ENCODE data around the gene BTBD7.

BTBD7 gene

GRCh38 chr14:93302688-93303581 is 29.9 kb downstream of the BTBD7 start:
- no peak for DNase-seq (ENCODE audit: low read depth)

- DNase-seq (ENCODE audit: low read depth) = no peak
Measured at GRCh38 chr14:93301821-93302447, 30.9 kb downstream of the BTBD7 start.

GRCh38 chr14:93299866-93300265 is 33.0 kb downstream of the BTBD7 start:
- DNase-seq (ENCODE audit: low read depth) = no peak

GRCh38 chr14:93299416-93299815 is 33.4 kb downstream of the BTBD7 start:
- no peak for DNase-seq (ENCODE audit: low read depth)

GRCh38 chr14:93295541-93296220 is 37.2 kb downstream of the BTBD7 start:
- DNase-seq (ENCODE audit: low read depth) = no peak

GRCh38 chr14:93286212-93286890 is 46.5 kb downstream of the BTBD7 start:
- DNase-seq (ENCODE audit: low read depth) = no peak

- no peak for DNase-seq (ENCODE audit: low read depth)
Measured at GRCh38 chr14:93285044-93285443, 47.8 kb downstream of the BTBD7 start.

- DNase-seq (ENCODE audit: low read depth) = no peak
Measured at GRCh38 chr14:93281937-93282336, 50.9 kb downstream of the BTBD7 start.

- DNase-seq (ENCODE audit: low read depth) = no peak
Measured at GRCh38 chr14:93280743-93281142, 52.1 kb downstream of the BTBD7 start.

- DNase-seq (ENCODE audit: low read depth) = no peak
Measured at GRCh38 chr14:93276031-93276716, 56.7 kb downstream of the BTBD7 start.

- DNase-seq (ENCODE audit: low read depth) = no peak
Measured at GRCh38 chr14:93274055-93274806, 58.6 kb downstream of the BTBD7 start.

- DNase-seq (ENCODE audit: low read depth) = no peak
Measured at GRCh38 chr14:93271111-93271510, 61.7 kb downstream of the BTBD7 start.

GRCh38 chr14:93269341-93270068 is 63.3 kb downstream of the BTBD7 start:
- DNase-seq (ENCODE audit: low read depth) = peak; percentile 46

- DNase-seq (ENCODE audit: low read depth) = no peak
Measured at GRCh38 chr14:93268406-93268805, 64.4 kb downstream of the BTBD7 start.

GRCh38 chr14:93267149-93267711 is 65.6 kb downstream of the BTBD7 start:
- DNase-seq (ENCODE audit: low read depth) = no peak

GRCh38 chr14:93266127-93266526 is 66.7 kb downstream of the BTBD7 start:
- no peak for DNase-seq (ENCODE audit: low read depth)

GRCh38 chr14:93263416-93263815 is 69.4 kb downstream of the BTBD7 start:
- DNase-seq (ENCODE audit: low read depth) = no peak

- no peak for DNase-seq (ENCODE audit: low read depth)
Measured at GRCh38 chr14:93262446-93262845, 70.4 kb downstream of the BTBD7 start.

- no peak for DNase-seq (ENCODE audit: low read depth)
Measured at GRCh38 chr14:93249128-93249831, 83.6 kb downstream of the BTBD7 start.
